Upper lobe of left lung (tissue), 4 donors: Measurements from ENCODE around the gene MLF2.

Source experiments
- POLR2A ChIP-seq, 4 donors: fragments of 450-650 bp; IDR thresholded peaks; one replicate each; pipeline ENCODE4 v1.5.1; 2016 to 2017; ENCODE audit warnings: antibody characterized with exemption in 4 of 4, mild to moderate bottlenecking in 2 of 4
- POLR2AphosphoS5 ChIP-seq, 2 donors: sonication (generic); formaldehyde crosslinking; IDR thresholded peaks; one replicate each; pipeline ENCODE4 v1.5.1; 2017; ENCODE audit warnings: antibody characterized with exemption in 2 of 2
- TF ChIP-seq, protein P1 (sequence below), 6 experiments: fragments of 450-650 bp in 4 of 6; fragments of 200-600 bp in 2 of 6; sonication (generic) in 2 of 6; IDR thresholded peaks; one replicate each; pipeline ENCODE4 v1.5.1; 2016 to 2019; ENCODE audit warnings: antibody characterized with exemption in 6 of 6

- TF ChIP-seq, protein P1, sequence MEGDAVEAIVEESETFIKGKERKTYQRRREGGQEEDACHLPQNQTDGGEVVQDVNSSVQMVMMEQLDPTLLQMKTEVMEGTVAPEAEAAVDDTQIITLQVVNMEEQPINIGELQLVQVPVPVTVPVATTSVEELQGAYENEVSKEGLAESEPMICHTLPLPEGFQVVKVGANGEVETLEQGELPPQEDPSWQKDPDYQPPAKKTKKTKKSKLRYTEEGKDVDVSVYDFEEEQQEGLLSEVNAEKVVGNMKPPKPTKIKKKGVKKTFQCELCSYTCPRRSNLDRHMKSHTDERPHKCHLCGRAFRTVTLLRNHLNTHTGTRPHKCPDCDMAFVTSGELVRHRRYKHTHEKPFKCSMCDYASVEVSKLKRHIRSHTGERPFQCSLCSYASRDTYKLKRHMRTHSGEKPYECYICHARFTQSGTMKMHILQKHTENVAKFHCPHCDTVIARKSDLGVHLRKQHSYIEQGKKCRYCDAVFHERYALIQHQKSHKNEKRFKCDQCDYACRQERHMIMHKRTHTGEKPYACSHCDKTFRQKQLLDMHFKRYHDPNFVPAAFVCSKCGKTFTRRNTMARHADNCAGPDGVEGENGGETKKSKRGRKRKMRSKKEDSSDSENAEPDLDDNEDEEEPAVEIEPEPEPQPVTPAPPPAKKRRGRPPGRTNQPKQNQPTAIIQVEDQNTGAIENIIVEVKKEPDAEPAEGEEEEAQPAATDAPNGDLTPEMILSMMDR (IDR thresholded peaks at IDR 0.05), result no peak
- no peak for TF ChIP-seq POLR2A (IDR thresholded peaks at IDR 0.05)
- TF ChIP-seq POLR2AphosphoS5 (IDR thresholded peaks at IDR 0.05), result no peak
These were observed 30.1 kb upstream of the MLF2 start for GRCh38 chr12:6782850-6783566.
